ENCODE data around the gene GATAD2A. TPM values are rescaled to one million over a fixed set of nuclear protein-coding genes. Genes with fewer than 3 reads are reported as not detected.
A peak's percentile ranks its signal among the peaks of the same experiment; 100 is the strongest.

Gene GATAD2A
- total and polyA plus RNA-seq, 2 of the 8 experiments (the other 6 are each of a cell fraction or from before 2014, with no cell fraction given), result 38.4 to 205 TPM

DNA sequence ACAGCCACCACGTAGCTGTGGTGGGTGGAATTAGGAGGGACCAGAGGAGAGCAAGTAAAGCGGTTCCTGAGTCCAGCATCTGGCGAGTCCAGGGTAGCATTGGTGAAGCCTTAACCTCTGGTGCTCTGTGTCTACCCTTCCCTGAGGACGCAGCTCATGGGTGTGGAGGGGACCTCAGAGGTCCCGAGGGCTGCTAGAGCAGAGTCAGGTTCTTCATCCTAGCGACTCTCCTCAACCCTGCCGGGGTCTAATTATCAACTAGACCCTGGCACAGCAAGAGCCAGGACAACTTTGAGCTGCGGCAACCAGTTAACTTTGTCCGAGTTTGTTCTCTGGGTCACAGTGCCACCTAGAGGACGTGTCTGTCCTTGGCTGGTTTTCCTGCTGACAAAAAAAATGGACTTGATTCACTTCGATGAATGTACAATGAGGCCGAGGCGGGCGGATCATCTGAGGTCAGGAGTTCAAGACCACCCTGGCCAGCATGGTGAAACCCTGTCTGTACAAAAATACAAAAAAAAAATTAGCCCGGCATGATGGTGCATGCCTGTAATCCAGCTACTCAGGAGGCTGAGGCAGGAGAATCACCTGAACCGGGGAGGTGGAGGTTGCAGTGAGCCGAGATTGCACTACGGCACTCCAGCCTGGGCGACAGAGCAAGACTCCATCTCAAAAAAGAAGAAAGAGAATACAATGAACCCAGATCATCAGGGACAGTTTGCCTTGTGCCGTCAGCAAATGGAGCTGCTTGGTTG, 84.9 kb downstream of the GATAD2A start:
- H2AK5ac ChIP-seq (ENCODE audit: low read depth, low read length), result no peak overlapping the region
- H3K23ac ChIP-seq (ENCODE audit: insufficient read length), result no peak overlapping the region
- peaks cover 0 to 46% of the 10 kb centered on the region in 2 experiments; a peak in 2 of 4 replicates for H3K79me2 ChIP-seq (ENCODE audit: control insufficient read depth in 1 of 2, insufficient read depth in 2 of 2, low read length in 2 of 2)
- no peak overlapping the region for H3K56ac ChIP-seq (replicated peaks; ENCODE audit: insufficient read length, low read depth, low read length)
- H2BK15ac ChIP-seq (ENCODE audit: low read length), result no peak overlapping the region
- H3K79me1 ChIP-seq (ENCODE audit: low read depth, low read length), result peaks cover 16% of the 10 kb centered on the region; the same call in 1 of the 2 replicates
- H4K20me1 ChIP-seq (replicated peaks in 1 of 2; ENCODE audit: control insufficient read depth in 1 of 2, insufficient read depth in 2 of 2, low read length in 2 of 2), result peaks cover 14 to 19% of the 10 kb centered on the region in 2 experiments
- H3K9ac ChIP-seq (replicated peaks in 1 of 4; ENCODE audit: extremely low read depth in 1 of 4, low read depth in 3 of 4, low read length in 3 of 4), result no peak overlapping the region; a peak in 2 of 7 replicates
- H2BK20ac ChIP-seq (ENCODE audit: low read length), result no peak overlapping the region
- ChIA-PET CTCF (ENCODE audit: partially characterized antibody) (interaction anchor here (0.6 to 9.8 kb wide), 55 partner anchors 9 to 1130 kb away, joined by 3 to 146 read pairs (median 5); partner anchors contain the start of genes GATAD2A, NDUFA13 and TSSK6), POLR2A (ENCODE audit: partially characterized antibody) (interaction anchor here (0.9 to 4.3 kb wide), 15 partner anchors 12 to 127 kb away, joined by 3 to 44 read pairs (median 4); partner anchors contain the start of genes GATAD2A and NDUFA13)
- H2BK5ac ChIP-seq (ENCODE audit: low read depth, low read length), result peak overlapping the region; percentile 16
- peak overlapping the region; percentile 81; the same call in 1 of the 2 replicates for H4K8ac ChIP-seq (ENCODE audit: extremely low read depth, insufficient read depth, low read length)
- H3K27me3 ChIP-seq (replicated peaks in 1 of 4; ENCODE audit: control insufficient read depth in 3 of 4, extremely low read depth in 1 of 4, insufficient read depth in 3 of 4, low read length in 3 of 4), result no peaks in the 10 kb centered on the region
- no peak overlapping the region for H3K18ac ChIP-seq (ENCODE audit: extremely low read depth, low read length)
- DNase-seq (ENCODE audit: low read depth in 1 of 2, low spot score in 2 of 2), result peak; percentile 44 to 87
- H3K4me3 ChIP-seq (ENCODE audit: extremely low read depth in 1 of 4, insufficient read depth in 2 of 4, low read depth in 3 of 4, low read length in 4 of 4), result no peak overlapping the region
- H4K91ac ChIP-seq (replicated peaks; ENCODE audit: insufficient read length, low read length), result no peak overlapping the region
- H3K4me1 ChIP-seq (replicated peaks in 1 of 4; ENCODE audit: control insufficient read depth in 3 of 4, insufficient read depth in 4 of 4, low read length in 3 of 4), result peaks cover 11 to 28% (median 18%) of the 10 kb centered on the region in 4 experiments
- no peak overlapping the region for H3K14ac ChIP-seq (ENCODE audit: insufficient read length)
- H3K36me3 ChIP-seq (ENCODE audit: control insufficient read depth in 2 of 4, insufficient read depth in 4 of 4, low read length in 3 of 4), result peaks cover 7 to 19% (median 14%) of the 10 kb centered on the region in 4 experiments; a peak in 7 of 8 replicates
- H3K27ac ChIP-seq (ENCODE audit: low read depth, low read length), result peak overlapping the region; percentile 67; the same call in 1 of the 2 replicates
- H3K9me3 ChIP-seq (ENCODE audit: insufficient read depth in 2 of 2, low read depth in 1 of 2, low read length in 1 of 2), result no peaks in the 10 kb centered on the region
- no peak overlapping the region for H3K4ac ChIP-seq (replicated peaks; ENCODE audit: insufficient read length, low read depth, low read length)
- H3K4me2 ChIP-seq (ENCODE audit: insufficient read depth in 1 of 2, low read depth in 2 of 2, low read length in 2 of 2), result no peak overlapping the region; a peak in 1 of 4 replicates
- H4K5ac ChIP-seq (ENCODE audit: insufficient read length, low read depth, low read length), result no peak overlapping the region
- no peak overlapping the region for H2BK120ac ChIP-seq (replicated peaks; ENCODE audit: low read depth, low read length)
- H2BK12ac ChIP-seq (ENCODE audit: low read depth, low read length), result peak overlapping the region; percentile 41
- peak; percentile 97 for FAIRE-seq
- H3K23me2 ChIP-seq (ENCODE audit: low read depth, low read length), result no peaks in the 10 kb centered on the region
- WGBS, 2 experiments (ENCODE audit: extremely low coverage in 1 of 2, insufficient coverage in 1 of 2, insufficient read length in 1 of 2, insufficient replicate concordance in 2 of 2, low coverage in 1 of 2, low lambda C conversion rate in 2 of 2, missing lambda C conversion rate in 1 of 2), result 63% methylated on average over 20 of the region's 20 CpGs; no CpG with 5 or more reads in 1 of the 2 experiments
- H2AFZ ChIP-seq (ENCODE audit: low read length), result no peak overlapping the region
- TF ChIP-seq, protein P1, sequence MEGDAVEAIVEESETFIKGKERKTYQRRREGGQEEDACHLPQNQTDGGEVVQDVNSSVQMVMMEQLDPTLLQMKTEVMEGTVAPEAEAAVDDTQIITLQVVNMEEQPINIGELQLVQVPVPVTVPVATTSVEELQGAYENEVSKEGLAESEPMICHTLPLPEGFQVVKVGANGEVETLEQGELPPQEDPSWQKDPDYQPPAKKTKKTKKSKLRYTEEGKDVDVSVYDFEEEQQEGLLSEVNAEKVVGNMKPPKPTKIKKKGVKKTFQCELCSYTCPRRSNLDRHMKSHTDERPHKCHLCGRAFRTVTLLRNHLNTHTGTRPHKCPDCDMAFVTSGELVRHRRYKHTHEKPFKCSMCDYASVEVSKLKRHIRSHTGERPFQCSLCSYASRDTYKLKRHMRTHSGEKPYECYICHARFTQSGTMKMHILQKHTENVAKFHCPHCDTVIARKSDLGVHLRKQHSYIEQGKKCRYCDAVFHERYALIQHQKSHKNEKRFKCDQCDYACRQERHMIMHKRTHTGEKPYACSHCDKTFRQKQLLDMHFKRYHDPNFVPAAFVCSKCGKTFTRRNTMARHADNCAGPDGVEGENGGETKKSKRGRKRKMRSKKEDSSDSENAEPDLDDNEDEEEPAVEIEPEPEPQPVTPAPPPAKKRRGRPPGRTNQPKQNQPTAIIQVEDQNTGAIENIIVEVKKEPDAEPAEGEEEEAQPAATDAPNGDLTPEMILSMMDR (IDR thresholded peaks at IDR 0.05; ENCODE audit: control extremely low read depth in 1 of 3, insufficient read depth in 1 of 3, low read depth in 1 of 3, low read length in 3 of 3), result peak; percentile 71 to 86 (median 81)
- TF ChIP-seq, protein P2, sequence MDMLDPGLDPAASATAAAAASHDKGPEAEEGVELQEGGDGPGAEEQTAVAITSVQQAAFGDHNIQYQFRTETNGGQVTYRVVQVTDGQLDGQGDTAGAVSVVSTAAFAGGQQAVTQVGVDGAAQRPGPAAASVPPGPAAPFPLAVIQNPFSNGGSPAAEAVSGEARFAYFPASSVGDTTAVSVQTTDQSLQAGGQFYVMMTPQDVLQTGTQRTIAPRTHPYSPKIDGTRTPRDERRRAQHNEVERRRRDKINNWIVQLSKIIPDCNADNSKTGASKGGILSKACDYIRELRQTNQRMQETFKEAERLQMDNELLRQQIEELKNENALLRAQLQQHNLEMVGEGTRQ (IDR thresholded peaks at IDR 0.05; ENCODE audit: low read length), result no peak
- TF ChIP-seq CEBPB (IDR thresholded peaks at IDR 0.05; ENCODE audit: low read depth, low read length) (no peak), SUZ12 (IDR thresholded peaks at IDR 0.05; ENCODE audit: low read length) (no peak), ASH2L (IDR thresholded peaks at IDR 0.05; ENCODE audit: low read length) (no peak), POU5F1 (IDR thresholded peaks at IDR 0.05; ENCODE audit: low read depth, low read length) (no peak), EZH2 (IDR thresholded peaks at IDR 0.05; ENCODE audit: low read depth, low read length, severe bottlenecking) (no peak)

All from H1 (cell line).